KOPT-K1 (cell line): Measurements from ENCODE around the gene PCDHB14.
"Not testable (repeated sequence)": the region's sequence is repeated elsewhere in the genome, so short reads cannot be mapped to it uniquely, and the experiment has no call there.

ENCODE experiments used
- H3K27ac ChIP-seq: fragments of 200-600 bp; sonication (generic); 2 replicates; pipeline ENCODE4 v1.5.1; 2016; ENCODE audit warnings: antibody characterized with exemption, mild to moderate bottlenecking, low read depth, low read length; ENCODE audit not compliant: poor library complexity, severe bottlenecking
- H3K36me3 ChIP-seq: fragments of 200-600 bp; sonication (generic); 2 replicates; pipeline ENCODE4 v1.5.1; 2017; ENCODE audit warnings: antibody characterized with exemption, mild to moderate bottlenecking, low read length, moderate library complexity; ENCODE audit not compliant: insufficient read depth
- H3K9me3 ChIP-seq: fragments of 200-600 bp; sonication (generic); 2 replicates; pipeline ENCODE4 v1.5.1; 2017; ENCODE audit warnings: antibody characterized with exemption, low read length, mild to moderate bottlenecking; ENCODE audit not compliant: insufficient read depth, poor library complexity, severe bottlenecking

PCDHB14 gene

GRCh38 chr5:141236516-141237313, 13.6 kb downstream of the PCDHB14 start:
- Histone ChIP-seq H3K9me3 (peaks cover 32% of the 10 kb centered on the region), H3K36me3 (no peaks in the 10 kb centered on the region), H3K27ac (no peak overlapping the region)

DNA sequence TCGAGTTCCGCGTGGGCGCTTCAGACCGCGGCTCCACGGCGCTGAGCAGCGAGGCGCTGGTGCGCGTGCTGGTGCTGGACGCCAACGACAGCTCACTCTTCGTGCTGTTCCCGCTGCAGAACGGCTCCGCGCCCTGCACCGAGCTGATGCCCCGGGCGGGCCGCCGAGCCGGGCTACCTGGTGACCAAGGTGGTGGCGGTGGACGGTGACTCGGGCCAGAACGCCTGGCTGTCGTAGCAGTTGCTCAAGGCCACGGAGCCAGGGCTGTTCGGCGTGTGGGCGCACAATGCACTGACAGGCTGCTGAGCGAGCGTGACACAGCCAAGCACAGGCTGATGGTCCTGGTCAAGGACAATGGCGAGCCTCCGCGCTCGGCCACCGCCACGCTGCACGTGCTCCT, 18.4 kb downstream of the PCDHB14 start:
- H3K9me3 ChIP-seq, result peaks cover 18% of the 10 kb centered on the region
- H3K36me3 ChIP-seq, result no peaks in the 10 kb centered on the region
- H3K27ac ChIP-seq, result no peak overlapping the region

GRCh38 chr5:141245250-141245717, 22.1 kb downstream of the PCDHB14 start, which contains the start of gene PCDHB15:
Gene PCDHB15 (plus strand): TSS chr5:141245395. CDS start chr5:141245579, 184 bp downstream.
- Histone ChIP-seq H3K36me3 (no peaks in the 10 kb centered on the region), H3K9me3 (peaks cover 10% of the 10 kb centered on the region), H3K27ac (no peak within 1 kb of the TSS)

GRCh38 chr5:141246971-141247370, 23.8 kb downstream of the PCDHB14 start:
- H3K27ac ChIP-seq, H3K36me3 ChIP-seq: not testable (repeated sequence)
- H3K9me3 ChIP-seq, result peaks cover 11% of the 10 kb centered on the region

DNA sequence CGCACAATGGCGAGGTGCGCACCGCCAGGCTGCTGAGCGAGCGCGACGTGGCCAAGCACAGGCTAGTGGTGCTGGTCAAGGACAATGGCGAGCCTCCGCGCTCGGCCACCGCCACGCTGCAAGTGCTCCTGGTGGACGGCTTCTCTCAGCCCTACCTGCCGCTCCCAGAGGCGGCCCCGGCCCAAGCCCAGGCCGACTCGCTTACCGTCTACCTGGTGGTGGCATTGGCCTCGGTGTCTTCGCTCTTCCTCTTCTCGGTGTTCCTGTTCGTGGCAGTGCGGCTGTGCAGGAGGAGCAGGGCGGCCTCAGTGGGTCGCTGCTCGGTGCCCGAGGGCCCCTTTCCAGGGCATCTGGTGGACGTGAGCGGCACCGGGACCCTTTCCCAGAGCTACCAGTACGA, 24.3 kb downstream of the PCDHB14 start:
- not testable (repeated sequence) for H3K27ac ChIP-seq, H3K36me3 ChIP-seq, H3K9me3 ChIP-seq

GRCh38 chr5:141250576-141250975, 27.4 kb downstream of the PCDHB14 start:
- peaks cover 22% of the 10 kb centered on the region for H3K9me3 ChIP-seq
- H3K36me3 ChIP-seq, result no peaks in the 10 kb centered on the region
- H3K27ac ChIP-seq, result no peak overlapping the region

GRCh38 chr5:141258464-141258863, 35.3 kb downstream of the PCDHB14 start:
- peaks cover 81% of the 10 kb centered on the region for H3K9me3 ChIP-seq
- H3K36me3 ChIP-seq, result no peaks in the 10 kb centered on the region
- no peak overlapping the region for H3K27ac ChIP-seq

GRCh38 chr5:141258948-141259347, 35.8 kb downstream of the PCDHB14 start:
- Histone ChIP-seq H3K36me3 (no peaks in the 10 kb centered on the region), H3K9me3 (peaks cover 86% of the 10 kb centered on the region), H3K27ac (no peak overlapping the region)

DNA sequence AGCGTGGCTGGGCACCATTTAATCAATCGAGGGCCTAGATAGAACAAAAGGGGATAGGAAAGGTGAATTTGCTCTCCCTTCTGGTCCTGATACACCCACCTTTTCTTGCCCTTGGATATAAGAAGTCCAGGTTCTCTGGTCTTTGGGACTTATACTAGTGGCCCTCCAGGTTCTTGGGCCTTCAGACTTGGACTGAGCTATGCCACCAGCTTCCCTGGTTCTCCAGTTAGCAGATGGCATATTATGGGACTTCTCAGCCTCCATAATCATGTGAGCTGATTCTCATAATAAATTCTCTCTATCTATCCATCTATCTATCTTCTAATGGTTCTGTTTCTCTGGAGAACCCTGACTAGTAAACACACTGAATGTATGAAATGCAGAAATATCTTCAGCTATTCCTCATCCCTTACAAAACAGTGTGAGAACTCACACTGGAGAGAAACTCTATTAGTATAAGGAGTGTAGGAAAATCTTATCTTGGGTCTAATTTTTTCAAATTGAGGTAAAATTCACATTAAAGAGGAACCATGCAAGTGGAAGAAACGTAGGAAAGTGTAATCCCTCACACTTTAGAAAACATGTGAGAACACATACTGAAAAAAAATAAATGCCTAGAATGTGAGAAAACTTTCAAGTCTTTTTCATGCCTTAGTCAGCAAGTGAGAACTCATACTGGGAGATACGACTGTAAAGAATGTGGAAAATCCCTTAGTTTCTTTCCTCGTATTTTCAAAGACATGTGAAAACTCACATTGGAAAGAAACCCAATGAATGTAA, 37.5 kb downstream of the PCDHB14 start:
- H3K27ac ChIP-seq, result no peak overlapping the region
- no peaks in the 10 kb centered on the region for H3K36me3 ChIP-seq
- H3K9me3 ChIP-seq, result peaks cover 94% of the 10 kb centered on the region

GRCh38 chr5:141261238-141261546, 38.0 kb downstream of the PCDHB14 start:
- Histone ChIP-seq H3K9me3 (peaks cover 96% of the 10 kb centered on the region), H3K36me3 (no peaks in the 10 kb centered on the region), H3K27ac (no peak overlapping the region)

- Histone ChIP-seq H3K27ac (no peak overlapping the region), H3K9me3 (peaks cover 64% of the 10 kb centered on the region), H3K36me3 (no peaks in the 10 kb centered on the region)
These were observed 46.1 kb downstream of the PCDHB14 start for GRCh38 chr5:141269195-141269594.

GRCh38 chr5:141272906-141273305, 49.8 kb downstream of the PCDHB14 start:
- H3K27ac ChIP-seq, result no peak overlapping the region
- H3K9me3 ChIP-seq, result peaks cover 38% of the 10 kb centered on the region
- no peaks in the 10 kb centered on the region for H3K36me3 ChIP-seq
